GM10248 (cell line): ENCODE data around the gene SIRT2.

ENCODE experiments used
- CTCF ChIA-PET: fragments of 300-600 bp; sonication (Branson Sonifier 250); formaldehyde crosslinking; extraction: SDS; loops from one replicate; lab custom pipeline; 2021; ENCODE audit warnings: antibody characterized with exemption; lab: Yijun Ruan, JAX
- POLR2A ChIA-PET: fragments of 350-650 bp; sonication (Branson Sonifier 250); formaldehyde crosslinking; extraction: SDS; loops from one replicate; lab custom pipeline; 2020; ENCODE audit warnings: antibody characterized with exemption; lab: Yijun Ruan, JAX
- DNase-seq: peaks from one replicate; pipeline ENCODE4 v3.0.0; 2012; ENCODE audit errors: extremely low spot score
- TF ChIP-seq, protein P1 (sequence below): IDR thresholded peaks from 2 replicates; pipeline ENCODE4 v1.5.1; 2012; ENCODE audit warnings: mild to moderate bottlenecking, low read depth; ENCODE audit errors: extremely low read depth, missing control alignments, control extremely low read depth

Gene SIRT2

DNA sequence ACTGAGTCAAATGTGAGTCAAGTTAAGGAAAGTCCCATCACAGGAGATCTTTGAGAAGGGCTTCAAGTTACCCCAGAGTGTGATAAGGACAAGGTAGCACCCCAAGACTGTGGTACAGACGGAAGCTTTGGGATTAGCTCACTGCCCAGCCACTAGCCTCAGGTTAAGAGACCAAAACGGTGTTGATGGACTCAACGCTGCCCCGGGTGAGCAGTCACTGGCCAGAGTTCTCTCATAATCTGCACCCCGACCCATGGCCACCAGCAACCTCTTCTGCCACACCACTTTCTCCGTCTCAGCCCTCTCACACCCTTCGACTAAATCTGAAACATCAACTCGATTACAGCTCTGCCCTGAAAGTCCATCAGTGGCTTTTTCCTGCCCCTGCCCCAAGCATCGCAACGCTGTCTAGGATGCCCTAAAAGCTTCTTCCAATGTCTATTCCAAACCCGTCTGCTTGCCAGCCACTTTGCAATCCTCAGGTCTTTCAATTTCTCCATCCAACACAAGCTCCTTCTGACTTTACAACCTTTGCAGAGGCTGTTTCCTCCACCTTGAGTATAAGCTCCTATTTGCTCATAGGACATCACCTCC is 55.2 kb downstream of the SIRT2 start:
- DNase-seq: no peak
- POLR2A ChIA-PET: interaction anchor here (0.5 to 2.5 kb wide), 4 partner anchors 10 to 33 kb away, joined by 3 to 10 read pairs (median 4); partner anchors contain the start of gene ECH1
- TF ChIP-seq, protein P1, sequence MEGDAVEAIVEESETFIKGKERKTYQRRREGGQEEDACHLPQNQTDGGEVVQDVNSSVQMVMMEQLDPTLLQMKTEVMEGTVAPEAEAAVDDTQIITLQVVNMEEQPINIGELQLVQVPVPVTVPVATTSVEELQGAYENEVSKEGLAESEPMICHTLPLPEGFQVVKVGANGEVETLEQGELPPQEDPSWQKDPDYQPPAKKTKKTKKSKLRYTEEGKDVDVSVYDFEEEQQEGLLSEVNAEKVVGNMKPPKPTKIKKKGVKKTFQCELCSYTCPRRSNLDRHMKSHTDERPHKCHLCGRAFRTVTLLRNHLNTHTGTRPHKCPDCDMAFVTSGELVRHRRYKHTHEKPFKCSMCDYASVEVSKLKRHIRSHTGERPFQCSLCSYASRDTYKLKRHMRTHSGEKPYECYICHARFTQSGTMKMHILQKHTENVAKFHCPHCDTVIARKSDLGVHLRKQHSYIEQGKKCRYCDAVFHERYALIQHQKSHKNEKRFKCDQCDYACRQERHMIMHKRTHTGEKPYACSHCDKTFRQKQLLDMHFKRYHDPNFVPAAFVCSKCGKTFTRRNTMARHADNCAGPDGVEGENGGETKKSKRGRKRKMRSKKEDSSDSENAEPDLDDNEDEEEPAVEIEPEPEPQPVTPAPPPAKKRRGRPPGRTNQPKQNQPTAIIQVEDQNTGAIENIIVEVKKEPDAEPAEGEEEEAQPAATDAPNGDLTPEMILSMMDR: no peak
- CTCF ChIA-PET: interaction anchor here (1.1 to 1.9 kb wide), 3 partner anchors 12 to 43 kb away, joined by 3 to 8 read pairs (median 4); partner anchors contain the start of gene ECH1

GRCh38 chr19:38843175-38843758 is 56.2 kb downstream of the SIRT2 start:
- ChIA-PET CTCF (interaction anchor here (1.4 kb wide), 1 partner anchor 27 kb away, joined by 3 read pairs; no protein-coding TSS in a partner anchor), POLR2A (interaction anchor here (2.5 kb wide), 1 partner anchor 11 kb away, joined by 10 read pairs; the partner anchor contains the start of gene ECH1)
- TF ChIP-seq, protein P1: no peak
- DNase-seq: no peak

DNA sequence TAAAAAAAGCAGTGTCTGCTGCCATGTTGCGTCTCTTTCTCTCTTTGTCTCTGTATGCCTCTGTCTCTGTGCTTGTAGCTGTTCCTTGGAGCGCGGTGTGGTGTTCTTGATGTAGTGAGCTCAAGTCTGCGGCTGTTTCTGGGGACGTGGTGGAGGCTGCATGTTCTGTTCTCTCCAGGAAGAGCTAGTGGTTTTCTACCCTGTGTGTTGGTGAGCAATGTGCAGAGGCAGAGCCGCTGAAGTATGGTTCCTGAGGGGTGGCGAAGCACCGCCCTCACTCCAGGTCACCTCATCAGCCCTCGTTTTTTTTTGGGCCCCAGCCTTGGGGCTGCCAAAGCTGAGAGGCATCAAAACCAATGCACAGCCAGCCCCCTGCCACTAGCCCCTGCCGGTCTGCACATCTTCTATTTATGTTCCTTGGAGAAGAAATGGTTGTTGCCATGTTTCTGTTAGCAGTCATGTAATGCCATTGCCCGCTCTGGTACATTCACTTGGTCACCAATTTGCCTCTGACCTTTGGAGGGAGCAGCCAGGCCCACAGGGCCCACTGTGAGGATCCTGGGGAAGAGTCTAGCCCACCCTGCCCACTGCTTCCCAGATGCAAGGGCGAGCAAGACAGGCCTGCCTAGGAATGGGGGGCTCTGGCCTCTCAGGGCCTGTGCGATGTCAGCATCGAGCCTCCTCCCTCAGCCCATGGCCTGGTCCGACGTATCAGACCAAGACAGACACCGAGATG is 56.8 kb downstream of the SIRT2 start:
- TF ChIP-seq, protein P1: no peak
- POLR2A ChIA-PET: interaction anchor here (0.7 to 2.5 kb wide), 2 partner anchors 11 to 140 kb away, joined by 3 to 10 read pairs; partner anchors contain the start of gene ECH1
- CTCF ChIA-PET: no interaction called here
- no peak for DNase-seq

GRCh38 chr19:38841787-38842438 is 57.5 kb downstream of the SIRT2 start:
- TF ChIP-seq, protein P1: no peak
- no peak for DNase-seq
- ChIA-PET CTCF (no interaction called here), POLR2A (interaction anchor here (0.7 to 2.5 kb wide), 2 partner anchors 10 to 139 kb away, joined by 3 to 10 read pairs; partner anchors contain the start of gene ECH1)

GRCh38 chr19:38841180-38841766 is 58.1 kb downstream of the SIRT2 start:
- POLR2A ChIA-PET: interaction anchor here (1.0 to 1.3 kb wide), 2 partner anchors 8 to 12 kb away, joined by 3 to 6 read pairs; no protein-coding TSS in a partner anchor
- TF ChIP-seq, protein P1: no peak
- no peak for DNase-seq
- CTCF ChIA-PET: interaction anchor here (0.9 to 1.4 kb wide), 2 partner anchors 8 to 46 kb away, joined by 4 to 5 read pairs; partner anchors contain the start of gene HNRNPL
